ENCODE data around the gene MTG1.

DNA sequence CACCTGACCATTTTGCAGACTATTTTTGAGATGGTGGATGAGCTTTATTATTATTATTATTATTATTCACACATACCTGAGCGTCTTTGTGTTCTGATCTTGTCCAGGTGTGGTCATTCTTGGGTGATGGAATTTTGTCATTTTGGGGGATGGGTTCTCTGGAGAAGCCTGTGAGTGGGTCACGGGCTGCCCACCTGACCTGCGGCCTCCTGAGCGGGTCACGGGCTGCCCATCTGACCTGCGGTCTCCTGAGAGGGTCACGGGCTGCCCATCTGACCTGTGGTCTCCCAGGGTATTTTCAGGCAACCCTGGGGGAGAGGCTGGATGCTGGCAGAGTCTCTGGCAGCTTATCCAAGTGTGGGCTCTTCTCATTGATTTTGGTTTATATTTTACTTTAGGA, 67.1 kb downstream of the MTG1 start:
- TF ChIP-seq POLR2A (IDR thresholded peaks at IDR 0.05) (no peak), POLR2AphosphoS5 (IDR thresholded peaks at IDR 0.05; ENCODE audit: insufficient read depth in 1 of 2, low read depth in 1 of 2) (no peak)
